Spleen (tissue), 7 donors: ENCODE data around the gene SLC35G6.

Experiments used
- POLR2A ChIP-seq, 3 donors: fragments of 450-650 bp; IDR thresholded peaks; one replicate each; pipeline ENCODE4 v1.5.1; 2017; ENCODE audit warnings: antibody characterized with exemption in 3 of 3, mild to moderate bottlenecking in 1 of 3
- POLR2AphosphoS5 ChIP-seq, 3 donors: sonication (generic); formaldehyde crosslinking; IDR thresholded peaks; one replicate each; pipeline ENCODE4 v1.5.1; 2017; ENCODE audit warnings: antibody characterized with exemption in 3 of 3
- TF ChIP-seq, protein P1 (sequence below), 11 experiments: fragments of 200-600 bp in 7 of 11; fragments of 450-650 bp in 4 of 11; sonication (generic) in 4 of 11; IDR thresholded peaks in 8 of 11; conservative IDR thresholded peaks in 3 of 11; 1 replicate in 7 of 11; 2 replicates in 4 of 11; pipeline versions ENCODE4 v1.4.0 to v1.8.0; 2016 to 2021; ENCODE audit warnings: antibody characterized with exemption in 11 of 11, inconsistent platforms in 4 of 11, mild to moderate bottlenecking in 1 of 11
- donor health status: DM: no; HTN: no; CAD: no; lungs with moderate emphysema.
- donor health status: DM: no; HTN: no; CAD: no.
- donor health status: DM: no; HTN: no; CAD: no.

DNA sequence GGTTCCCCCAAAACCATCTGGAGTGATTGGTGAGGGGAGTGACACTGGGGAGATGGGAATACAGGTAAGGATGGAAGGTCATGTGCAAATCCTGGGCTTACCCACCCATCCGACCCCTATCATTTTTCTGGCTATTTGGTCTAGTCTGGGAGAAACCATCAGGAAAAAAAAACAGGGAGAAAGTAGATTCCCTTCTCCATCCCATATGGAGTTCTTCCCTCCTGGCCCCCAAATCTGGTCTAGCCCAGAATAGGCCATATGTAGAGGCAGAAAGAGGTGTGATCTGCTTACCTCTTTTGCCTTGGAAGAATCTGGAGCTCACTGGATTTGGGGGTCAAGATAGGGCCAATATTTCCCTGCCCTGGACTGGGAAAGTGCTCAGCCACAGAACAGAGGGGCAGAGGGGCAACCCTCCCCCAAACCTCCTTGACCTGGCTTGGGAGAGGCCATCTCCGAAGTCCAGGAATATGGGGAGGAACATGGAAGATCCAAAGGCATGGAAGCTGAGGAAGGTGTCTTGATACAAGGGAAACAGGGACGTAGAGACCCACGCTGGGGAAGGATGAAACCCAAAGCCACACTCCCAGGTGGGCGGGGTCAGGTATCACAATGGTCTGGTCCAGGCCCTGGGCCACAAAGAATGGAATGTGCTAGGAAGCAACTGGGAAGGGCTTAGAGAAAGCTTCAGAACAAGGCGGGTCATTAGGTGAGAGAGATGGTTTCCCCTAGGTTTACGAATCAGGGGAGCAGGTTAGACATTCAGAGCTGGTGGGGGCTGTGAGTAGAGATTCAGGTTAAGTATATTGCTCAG is 20.2 kb upstream of the SLC35G6 start:
- TF ChIP-seq, protein P1, sequence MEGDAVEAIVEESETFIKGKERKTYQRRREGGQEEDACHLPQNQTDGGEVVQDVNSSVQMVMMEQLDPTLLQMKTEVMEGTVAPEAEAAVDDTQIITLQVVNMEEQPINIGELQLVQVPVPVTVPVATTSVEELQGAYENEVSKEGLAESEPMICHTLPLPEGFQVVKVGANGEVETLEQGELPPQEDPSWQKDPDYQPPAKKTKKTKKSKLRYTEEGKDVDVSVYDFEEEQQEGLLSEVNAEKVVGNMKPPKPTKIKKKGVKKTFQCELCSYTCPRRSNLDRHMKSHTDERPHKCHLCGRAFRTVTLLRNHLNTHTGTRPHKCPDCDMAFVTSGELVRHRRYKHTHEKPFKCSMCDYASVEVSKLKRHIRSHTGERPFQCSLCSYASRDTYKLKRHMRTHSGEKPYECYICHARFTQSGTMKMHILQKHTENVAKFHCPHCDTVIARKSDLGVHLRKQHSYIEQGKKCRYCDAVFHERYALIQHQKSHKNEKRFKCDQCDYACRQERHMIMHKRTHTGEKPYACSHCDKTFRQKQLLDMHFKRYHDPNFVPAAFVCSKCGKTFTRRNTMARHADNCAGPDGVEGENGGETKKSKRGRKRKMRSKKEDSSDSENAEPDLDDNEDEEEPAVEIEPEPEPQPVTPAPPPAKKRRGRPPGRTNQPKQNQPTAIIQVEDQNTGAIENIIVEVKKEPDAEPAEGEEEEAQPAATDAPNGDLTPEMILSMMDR (IDR thresholded peaks at IDR 0.05 in 8 of 11, conservative IDR thresholded peaks at IDR 0.05 in 3 of 11), result no peak
- no peak for TF ChIP-seq POLR2A (IDR thresholded peaks at IDR 0.05)
- TF ChIP-seq POLR2AphosphoS5 (IDR thresholded peaks at IDR 0.05), result peak in 1 of 3 donors; percentile 11
